C4-2B (cell line): ENCODE measurements around the gene MSRB1.

Experiments
- CTCF ChIP-seq: fragments of 450-650 bp; conservative IDR thresholded peaks from 2 replicates; pipeline ENCODE4 v1.5.1; 2017; ENCODE audit warnings: mild to moderate bottlenecking
- ZFX ChIP-seq: fragments of 450-650 bp; IDR thresholded peaks from 2 replicates; pipeline ENCODE4 v1.6.1; 2017

GRCh38 chr16:1974157-1975070 lies 31.4 kb upstream of the MSRB1 start:
- TF ChIP-seq CTCF: no peak
- no peak for TF ChIP-seq ZFX
